Heart left ventricle (tissue), 16 donors: ENCODE data around the gene TMBIM4. TPM values are rescaled to one million over a fixed set of nuclear protein-coding genes. Genes with fewer than 3 reads are reported as not detected.
A peak's percentile ranks its signal among the peaks of the same experiment; 100 is the strongest.

ENCODE experiments used
- ATAC-seq, 4 donors: fragments of 200-7000 bp; cut with Tn5 transposase; one replicate each; pipeline ENCODE4 v1.9.1; 2020 to 2022; ENCODE audit warnings: moderate library complexity in 4 of 4, mild to moderate bottlenecking in 3 of 4, moderate number of reproducible peaks in 1 of 4
- DNase-seq, 5 donors: peaks; one replicate each; pipeline ENCODE4 v3.0.0-alpha.2; 2020
- H3K27ac ChIP-seq, 12 donors: fragments of 200-600 bp; sonication (generic) in 4 of 12; one replicate each; pipeline versions ENCODE4 v1.5.0 to v1.8.0; 2016 to 2022; ENCODE audit warnings: mild to moderate bottlenecking in 2 of 12
- H3K27me3 ChIP-seq, 9 donors: fragments of 200-600 bp; sonication (generic) in 2 of 9; one replicate each; pipeline versions ENCODE4 v1.5.1 to v1.8.0; 2016 to 2022; ENCODE audit warnings: mild to moderate bottlenecking in 3 of 9
- H3K36me3 ChIP-seq, 9 donors: fragments of 200-600 bp; sonication (generic) in 2 of 9; one replicate each; pipeline versions ENCODE4 v1.5.0 to v1.8.0; 2018 to 2022; ENCODE audit warnings: mild to moderate bottlenecking in 2 of 9
- H3K4me1 ChIP-seq, 12 donors: fragments of 200-600 bp; sonication (generic) in 4 of 12; one replicate each; pipeline versions ENCODE4 v1.5.0 to v1.8.0; 2016 to 2022; ENCODE audit warnings: mild to moderate bottlenecking in 3 of 12
- H3K4me3 ChIP-seq, 12 donors: fragments of 200-600 bp; sonication (generic) in 4 of 12; one replicate each; pipeline versions ENCODE4 v1.5.0 to v1.8.0; 2017 to 2022; ENCODE audit warnings: mild to moderate bottlenecking in 9 of 12, moderate library complexity in 4 of 12
- H3K9me3 ChIP-seq, 12 donors: fragments of 200-600 bp; sonication (generic) in 4 of 12; one replicate each; pipeline versions ENCODE4 v1.5.0 to v1.8.0; 2016 to 2022; ENCODE audit warnings: mild to moderate bottlenecking in 1 of 12
- POLR2A ChIP-seq, 2 donors: fragments of 450-650 bp; IDR thresholded peaks; one replicate each; pipeline ENCODE4 v1.6.1; 2017; ENCODE audit warnings: antibody characterized with exemption in 2 of 2, mild to moderate bottlenecking in 2 of 2, moderate library complexity in 2 of 2
- WGBS, 4 donors: extraction: QIAGEN DNeasy Blood & Tissue Kit in 2 of 4; methylation state at CpG; one replicate each; pipeline versions ENCODE4 v1.1.5 to v1.1.7; 2013 to 2018; 5-methylcytosine and 5-hydroxymethylcytosine counted together
- intact Hi-C, 10 donors: fragments of 100-400 bp; cut with DNase I; formaldehyde crosslinking; loops; one replicate each; pipeline versions ENCODE4 v1.11.1 to v1.14.2; 2022
- polyA plus RNA-seq, 2 donors: library from polyadenylated mRNA; stranded (reverse); fragments of 200-250 nt; gene quantifications; one replicate each; pipeline ENCODE4 v1.2.3, GENCODE V29; 2013
- total RNA-seq, 9 donors: library from RNA; depleted of rRNA in 2 of 9; stranded (reverse); fragments of >200 nt in 2 of 9; fragmentation: NEBNext Ultra II Directional in 3 of 9; extraction: Animal tissue kit (Norgen Biotek cat#: 25700) in 3 of 9; gene quantifications; one replicate each; pipeline versions ENCODE4 v1.1.0 to v1.2.4, GENCODE V29; 2016 to 2023
- TF ChIP-seq, protein P1 (sequence below), 12 donors: fragments of 200-600 bp; sonication (generic) in 4 of 12; IDR thresholded peaks; one replicate each; pipeline versions ENCODE4 v1.5.0 to v1.8.0; 2018 to 2022; ENCODE audit warnings: antibody characterized with exemption in 12 of 12, mild to moderate bottlenecking in 5 of 12
- donor health status: ischemic (EF 13 %, LVEDD 7.1; RV severe dilation, severe dysfunction).
- donor health status: healthy with polysubstance abuse.
- donor health status: DM: no; HTN: yes; CAD: no.
- donor health status: DM: no; HTN: no; CAD: no.
- donor health status: ischemic (EF 25% LVEDD 6.9; RV normal size, moderate dysfunction).
- donor health status: ischemic (EF 25% LVEDD 5.7; RV mildly dilated, moderate dysfunction).
- donor health status: healthy.
- donor health status: DM: yes; HTN: yes; CAD: no.
- donor health status: ischemic (EF 35%, LVEDD 5.7; RV mildly dilated, moderate dysfunction).
- donor health status: nonischemic (EF 11% LVEDD 7.7; RV severe dilation, severe dysfunction).
- donor health status: DM: yes; HTN: yes; CAD: no.
- donor health status: PGD.
- donor health status: ischemic (EF 29% LVEDD 5.4; RV normal size, mild dysfunction).
- donor health status: nonischemic (EF 23%, LVEDD 6.1; RV moderate dilation, normal function).

The TMBIM4 gene
- total and polyA plus RNA-seq, 11 donors, result 52.2 to 131 (median 86.2) TPM

DNA sequence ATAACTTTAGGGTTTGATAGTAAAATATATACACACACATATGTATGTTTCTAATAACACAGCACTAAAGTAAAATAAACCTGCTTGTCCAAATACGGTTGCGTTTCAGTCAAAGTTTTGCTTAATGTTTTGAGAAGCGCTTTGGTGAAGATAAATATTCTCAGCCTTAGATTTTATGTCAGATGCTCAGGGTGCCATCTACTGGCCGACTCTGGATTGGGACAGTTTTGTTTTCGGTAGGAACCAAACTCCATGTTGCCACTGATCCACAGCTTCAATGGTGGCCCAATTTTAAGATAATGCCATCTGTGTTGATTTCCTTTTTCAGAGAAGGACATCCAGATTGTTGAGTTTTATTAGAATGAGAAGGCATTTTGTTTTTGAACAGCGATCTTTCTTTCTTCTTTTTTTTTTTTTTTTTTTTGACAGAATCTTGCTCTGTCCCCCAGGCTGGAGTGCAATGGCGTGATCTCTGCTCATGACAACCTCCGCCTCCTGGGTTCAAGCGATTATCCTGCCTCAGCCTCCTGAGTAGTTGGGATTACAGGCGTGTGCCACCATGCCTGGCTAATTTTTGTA, 82.3 kb downstream of the TMBIM4 start:
- 28 to 34% (median 32%) methylated on average over 10 of the region's 10 CpGs for WGBS, 4 donors
- DNase-seq (peak; percentile 38 to 64 (median 45)), ATAC-seq (peak in 3 of 4 donors; percentile 45 to 69 (median 62))
- Histone ChIP-seq H3K27me3 (peaks cover 0 to 4% (median 0%) of the 10 kb centered on the region in 9 donors), H3K36me3 (no peaks in the 10 kb centered on the region), H3K4me3 (no peak overlapping the region), H3K9me3 (peaks cover 0 to 17% (median 3%) of the 10 kb centered on the region in 12 donors), H3K4me1 (peaks cover 0 to 2% (median 0%) of the 10 kb centered on the region in 12 donors), H3K27ac (no peak overlapping the region)
- intact Hi-C loops, result loop anchor here (1.0 to 10.0 kb wide), 16 partner anchors 93 to 1197 kb away; partner anchors contain the start of gene HMGA2 (in 1 of the 10)
- TF ChIP-seq, protein P1, sequence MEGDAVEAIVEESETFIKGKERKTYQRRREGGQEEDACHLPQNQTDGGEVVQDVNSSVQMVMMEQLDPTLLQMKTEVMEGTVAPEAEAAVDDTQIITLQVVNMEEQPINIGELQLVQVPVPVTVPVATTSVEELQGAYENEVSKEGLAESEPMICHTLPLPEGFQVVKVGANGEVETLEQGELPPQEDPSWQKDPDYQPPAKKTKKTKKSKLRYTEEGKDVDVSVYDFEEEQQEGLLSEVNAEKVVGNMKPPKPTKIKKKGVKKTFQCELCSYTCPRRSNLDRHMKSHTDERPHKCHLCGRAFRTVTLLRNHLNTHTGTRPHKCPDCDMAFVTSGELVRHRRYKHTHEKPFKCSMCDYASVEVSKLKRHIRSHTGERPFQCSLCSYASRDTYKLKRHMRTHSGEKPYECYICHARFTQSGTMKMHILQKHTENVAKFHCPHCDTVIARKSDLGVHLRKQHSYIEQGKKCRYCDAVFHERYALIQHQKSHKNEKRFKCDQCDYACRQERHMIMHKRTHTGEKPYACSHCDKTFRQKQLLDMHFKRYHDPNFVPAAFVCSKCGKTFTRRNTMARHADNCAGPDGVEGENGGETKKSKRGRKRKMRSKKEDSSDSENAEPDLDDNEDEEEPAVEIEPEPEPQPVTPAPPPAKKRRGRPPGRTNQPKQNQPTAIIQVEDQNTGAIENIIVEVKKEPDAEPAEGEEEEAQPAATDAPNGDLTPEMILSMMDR (IDR thresholded peaks at IDR 0.05), result peak; percentile 56 to 85 (median 77)
- no peak for TF ChIP-seq POLR2A (IDR thresholded peaks at IDR 0.05)

DNA sequence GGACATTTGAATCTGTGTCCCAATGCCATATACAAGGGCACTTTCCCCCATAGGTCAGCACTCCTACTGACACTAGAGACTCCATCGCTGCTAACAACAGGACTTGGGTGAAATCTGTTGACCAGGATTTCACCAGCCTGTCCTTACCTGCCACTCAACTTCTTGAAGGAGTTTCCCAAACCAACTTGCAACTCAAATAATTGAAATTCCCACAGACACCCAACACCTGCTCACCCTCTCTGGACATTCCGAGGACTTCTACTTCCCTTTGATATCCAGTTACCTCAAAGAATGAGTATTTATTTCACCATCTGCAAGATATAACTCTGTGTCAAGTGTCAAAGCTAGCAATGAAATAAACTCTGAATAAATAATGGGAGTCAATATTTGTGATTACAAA, 83.8 kb downstream of the TMBIM4 start:
- ATAC-seq, result no peak
- Histone ChIP-seq H3K27me3 (peaks cover 0 to 4% (median 0%) of the 10 kb centered on the region in 9 donors), H3K36me3 (no peaks in the 10 kb centered on the region), H3K4me3 (no peak overlapping the region), H3K4me1 (no peaks in the 10 kb centered on the region), H3K9me3 (peaks cover 0 to 17% (median 3%) of the 10 kb centered on the region in 12 donors), H3K27ac (no peak overlapping the region)
- no peak for TF ChIP-seq POLR2A (IDR thresholded peaks at IDR 0.05)
- TF ChIP-seq, protein P1 (IDR thresholded peaks at IDR 0.05), result no peak
- 83 to 92% (median 85%) methylated on average over 2 of the region's 2 CpGs for WGBS, 4 donors
- DNase-seq, result no peak
- intact Hi-C loops, result loop anchor here (2.0 to 10.0 kb wide), 15 partner anchors 91 to 1195 kb away; partner anchors contain the start of gene HMGA2 (in 1 of the 10)

Other genes with a start within 250 kb of the TMBIM4 start
- 10 to 100 TPM in 7 of 9 donors, 1 to 10 TPM in 2; 5.0 to 36.4 (median 18.3) TPM for gene LLPH, start 39.2 kb downstream of the TMBIM4 start, total RNA-seq
- gene LLPH, start 39.2 kb downstream of the TMBIM4 start, polyA plus RNA-seq, result 10 to 100 TPM; 11.4 to 49.1 TPM
- 10 to 100 TPM in 1 of 9 donors, 1 to 10 TPM in 8; 3.0 to 11.4 (median 5.7) TPM for gene IRAK3, start 19.2 kb upstream of the TMBIM4 start, total RNA-seq
- 1 to 10 TPM; 2.2 to 3.6 TPM for gene IRAK3, start 19.2 kb upstream of the TMBIM4 start, polyA plus RNA-seq
- 1 to 10 TPM in 5 of 9 donors, under 1 TPM in 4; 0.32 to 4.3 (median 1.1) TPM for gene HELB, start 132.5 kb upstream of the TMBIM4 start, total RNA-seq
- under 1 TPM; 0.35 to 0.38 TPM for gene HELB, start 132.5 kb upstream of the TMBIM4 start, polyA plus RNA-seq